IPS DF 19.7 (cell line): Measurements from ENCODE around the gene AKR1D1.
"Not testable (repeated sequence)": the region's sequence is repeated elsewhere in the genome, so short reads cannot be mapped to it uniquely, and the experiment has no call there.

Experiments
- DNase-seq: peaks from one replicate; pipeline ENCODE4 v3.0.0-alpha.2; 2013; ENCODE audit warnings: low read depth, low spot score

Gene AKR1D1

GRCh38 chr7:138120140-138120827 lies 44.0 kb downstream of the AKR1D1 start:
- no peak for DNase-seq

GRCh38 chr7:138122162-138122561 lies 45.9 kb downstream of the AKR1D1 start:
- DNase-seq: no peak

GRCh38 chr7:138125119-138125518 lies 48.9 kb downstream of the AKR1D1 start:
- no peak for DNase-seq

- no peak for DNase-seq
Observed at GRCh38 chr7:138125598-138126111, 49.4 kb downstream of the AKR1D1 start.

- DNase-seq: no peak
Observed at GRCh38 chr7:138126928-138127327, 50.7 kb downstream of the AKR1D1 start.

- DNase-seq: no peak
Observed at GRCh38 chr7:138127996-138128395, 51.7 kb downstream of the AKR1D1 start.

- no peak for DNase-seq
Observed at GRCh38 chr7:138129551-138130165, 53.4 kb downstream of the AKR1D1 start.

GRCh38 chr7:138137423-138138171 lies 61.3 kb downstream of the AKR1D1 start:
- DNase-seq: no peak

GRCh38 chr7:138138244-138138643 lies 62.0 kb downstream of the AKR1D1 start:
- DNase-seq: no peak

- DNase-seq: no peak
Observed at GRCh38 chr7:138142583-138143201, 66.4 kb downstream of the AKR1D1 start.

- DNase-seq: no peak
Observed at GRCh38 chr7:138144958-138145357, 68.7 kb downstream of the AKR1D1 start.

GRCh38 chr7:138146221-138146620 lies 70.0 kb downstream of the AKR1D1 start:
- DNase-seq: not testable (repeated sequence)

- DNase-seq: not testable (repeated sequence)
Observed at GRCh38 chr7:138146757-138147734, 70.8 kb downstream of the AKR1D1 start.

GRCh38 chr7:138151731-138152577 lies 75.7 kb downstream of the AKR1D1 start:
- no peak for DNase-seq

GRCh38 chr7:138154661-138155060 lies 78.4 kb downstream of the AKR1D1 start:
- no peak for DNase-seq

- no peak for DNase-seq
Observed at GRCh38 chr7:138157702-138158101, 81.4 kb downstream of the AKR1D1 start.

- DNase-seq: no peak
Observed at GRCh38 chr7:138158739-138159528, 82.7 kb downstream of the AKR1D1 start.

- peak; percentile 97 for DNase-seq
Observed at GRCh38 chr7:138161600-138162081, 85.4 kb downstream of the AKR1D1 start.

- DNase-seq: no peak
Observed at GRCh38 chr7:138162236-138162635, 86.0 kb downstream of the AKR1D1 start.
